Thyroid gland (tissue), 4 donors: ENCODE measurements around the gene PLEKHH2. TPM values are rescaled to one million over a fixed set of nuclear protein-coding genes. Genes with fewer than 3 reads are reported as not detected.

ENCODE experiments used
- DNase-seq, 2 donors: peaks; one replicate each; pipeline ENCODE4 v3.0.0-alpha.2; 2019
- H3K27ac ChIP-seq, 3 donors: fragments of 200-600 bp; sonication (generic); 1 replicate in 2 of 3; 2 replicates in 1 of 3; pipeline ENCODE4 v1.5.1; 2016 to 2019; ENCODE audit warnings: mild to moderate bottlenecking in 1 of 3, moderate library complexity in 1 of 3
- H3K27me3 ChIP-seq: fragments of 200-600 bp; sonication (generic); one replicate; pipeline ENCODE4 v1.5.1; 2019
- H3K36me3 ChIP-seq, 2 donors: fragments of 200-600 bp; sonication (generic); one replicate each; pipeline ENCODE4 v1.5.1; 2016 to 2019
- H3K4me1 ChIP-seq, 2 donors: fragments of 200-600 bp; sonication (generic); one replicate each; pipeline ENCODE4 v1.5.1; 2017 to 2019
- H3K4me3 ChIP-seq, 3 donors: fragments of 200-600 bp; sonication (generic); replicated peaks in 1 of 3; 1 replicate in 2 of 3; 2 replicates in 1 of 3; pipeline ENCODE4 v1.5.1; 2016; ENCODE audit warnings: mild to moderate bottlenecking in 1 of 3
- H3K9me3 ChIP-seq: fragments of 200-600 bp; sonication (generic); one replicate; pipeline ENCODE4 v1.5.1; 2017
- POLR2A ChIP-seq, 2 donors: fragments of 450-650 bp; IDR thresholded peaks; one replicate each; pipeline ENCODE4 v1.6.1; 2017; ENCODE audit warnings: antibody characterized with exemption in 2 of 2, mild to moderate bottlenecking in 2 of 2, moderate library complexity in 1 of 2
- WGBS, 2 donors: methylation state at CpG; one replicate each; pipeline ENCODE4 v1.1.5; 2017; 5-methylcytosine and 5-hydroxymethylcytosine counted together
- intact Hi-C: fragments of 100-400 bp; cut with DNase I; formaldehyde crosslinking; loops from one replicate; pipeline ENCODE4 v1.15.1; 2023
- total RNA-seq, 4 donors: library from RNA; depleted of rRNA; stranded (reverse); fragments of >200 nt; gene quantifications; one replicate each; pipeline ENCODE4 v1.2.3, GENCODE V29; 2016
- TF ChIP-seq, protein P1 (sequence below), 6 experiments: fragments of 200-600 bp in 3 of 6; fragments of 450-650 bp in 3 of 6; sonication (generic) in 3 of 6; IDR thresholded peaks; one replicate each; pipeline ENCODE4 v1.5.1; 2016 to 2019; ENCODE audit warnings: antibody characterized with exemption in 6 of 6, mild to moderate bottlenecking in 2 of 6, inconsistent platforms in 1 of 6, moderate library complexity in 1 of 6

Gene PLEKHH2
- total RNA-seq, 4 donors from 2014 or later, result 15.3 to 29.8 (median 22.4) TPM

- 77 to 81% methylated on average over 4 of the region's 4 CpGs for WGBS, 2 donors
- intact Hi-C loops, result no loop called here
- Histone ChIP-seq H3K27me3 (no peaks in the 10 kb centered on the region), H3K27ac (no peak overlapping the region), H3K4me1 (no peaks in the 10 kb centered on the region), H3K36me3 (peaks cover 4% of the 10 kb centered on the region in 2 donors), H3K4me3 (no peak overlapping the region), H3K9me3 (no peaks in the 10 kb centered on the region)
- no peak for DNase-seq
- TF ChIP-seq, protein P1, sequence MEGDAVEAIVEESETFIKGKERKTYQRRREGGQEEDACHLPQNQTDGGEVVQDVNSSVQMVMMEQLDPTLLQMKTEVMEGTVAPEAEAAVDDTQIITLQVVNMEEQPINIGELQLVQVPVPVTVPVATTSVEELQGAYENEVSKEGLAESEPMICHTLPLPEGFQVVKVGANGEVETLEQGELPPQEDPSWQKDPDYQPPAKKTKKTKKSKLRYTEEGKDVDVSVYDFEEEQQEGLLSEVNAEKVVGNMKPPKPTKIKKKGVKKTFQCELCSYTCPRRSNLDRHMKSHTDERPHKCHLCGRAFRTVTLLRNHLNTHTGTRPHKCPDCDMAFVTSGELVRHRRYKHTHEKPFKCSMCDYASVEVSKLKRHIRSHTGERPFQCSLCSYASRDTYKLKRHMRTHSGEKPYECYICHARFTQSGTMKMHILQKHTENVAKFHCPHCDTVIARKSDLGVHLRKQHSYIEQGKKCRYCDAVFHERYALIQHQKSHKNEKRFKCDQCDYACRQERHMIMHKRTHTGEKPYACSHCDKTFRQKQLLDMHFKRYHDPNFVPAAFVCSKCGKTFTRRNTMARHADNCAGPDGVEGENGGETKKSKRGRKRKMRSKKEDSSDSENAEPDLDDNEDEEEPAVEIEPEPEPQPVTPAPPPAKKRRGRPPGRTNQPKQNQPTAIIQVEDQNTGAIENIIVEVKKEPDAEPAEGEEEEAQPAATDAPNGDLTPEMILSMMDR (IDR thresholded peaks at IDR 0.05), result peak in 1 of 6 experiments; percentile 15
- TF ChIP-seq POLR2A (IDR thresholded peaks at IDR 0.05), result no peak
These were observed 161.2 kb downstream of the PLEKHH2 start for GRCh38 chr2:43798300-43798699.

GRCh38 chr2:43800894-43801293 lies 163.8 kb downstream of the PLEKHH2 start:
- Histone ChIP-seq H3K27me3 (no peaks in the 10 kb centered on the region), H3K4me1 (no peaks in the 10 kb centered on the region), H3K4me3 (no peak overlapping the region), H3K9me3 (no peaks in the 10 kb centered on the region), H3K27ac (no peak overlapping the region), H3K36me3 (peaks cover 0 to 8% of the 10 kb centered on the region in 2 donors)
- TF ChIP-seq, protein P1 (IDR thresholded peaks at IDR 0.05), result no peak
- no peak for TF ChIP-seq POLR2A (IDR thresholded peaks at IDR 0.05)
- intact Hi-C loops, result no loop called here
- no peak for DNase-seq

- H3K36me3 ChIP-seq, result peaks cover 0 to 14% of the 10 kb centered on the region in 2 donors
These were observed 165.1 kb downstream of the PLEKHH2 start for GRCh38 chr2:43802135-43802534.

DNA sequence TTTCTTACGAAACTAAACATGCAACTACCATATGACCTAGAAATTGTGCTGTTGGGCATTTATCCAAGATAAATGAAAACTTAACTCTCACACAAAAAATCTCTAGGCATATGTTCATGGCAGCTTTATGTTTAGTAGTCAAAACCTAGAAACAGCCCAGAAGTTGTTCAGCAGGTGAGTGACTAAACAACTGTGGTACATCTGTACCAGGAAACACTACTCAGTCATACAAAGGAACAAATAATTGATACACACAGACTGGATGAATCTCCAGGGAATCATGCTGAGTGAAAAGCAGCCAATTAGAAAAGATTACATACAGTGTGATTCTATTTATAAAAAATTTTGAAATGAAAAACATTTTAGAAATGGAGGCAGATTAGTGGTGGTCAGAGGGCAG lies 166.1 kb downstream of the PLEKHH2 start:
- no peak for DNase-seq
- H3K27ac ChIP-seq, result no peak overlapping the region
- intact Hi-C loops, result no loop called here
- no peaks in the 10 kb centered on the region for H3K9me3 ChIP-seq
- H3K27me3 ChIP-seq, result no peaks in the 10 kb centered on the region
- WGBS, 2 donors, result 89 to 92% methylated on average over 1 of the region's 1 CpG
- no peak overlapping the region for H3K4me3 ChIP-seq
- H3K4me1 ChIP-seq, result no peaks in the 10 kb centered on the region
- TF ChIP-seq, protein P1 (IDR thresholded peaks at IDR 0.05), result no peak
- TF ChIP-seq POLR2A (IDR thresholded peaks at IDR 0.05), result no peak
- peaks cover 0 to 16% of the 10 kb centered on the region in 2 donors for H3K36me3 ChIP-seq

More at GRCh38 chr2:43802135-43802534, 165.1 kb downstream of the PLEKHH2 start:
- Histone ChIP-seq H3K27me3 (no peaks in the 10 kb centered on the region), H3K4me1 (no peaks in the 10 kb centered on the region), H3K27ac (no peak overlapping the region), H3K4me3 (no peak overlapping the region), H3K9me3 (no peaks in the 10 kb centered on the region)
- DNase-seq, result no peak
- intact Hi-C loops, result no loop called here
- WGBS, 2 donors, result 91 to 92% methylated on average over 2 of the region's 2 CpGs
- TF ChIP-seq, protein P1 (IDR thresholded peaks at IDR 0.05), result no peak

GRCh38 chr2:43806719-43807031 lies 169.6 kb downstream of the PLEKHH2 start:
- intact Hi-C loops, result no loop called here
- Histone ChIP-seq H3K27me3 (no peaks in the 10 kb centered on the region), H3K4me1 (no peaks in the 10 kb centered on the region), H3K9me3 (no peaks in the 10 kb centered on the region), H3K27ac (no peak overlapping the region), H3K36me3 (peaks cover 7 to 36% of the 10 kb centered on the region in 2 donors), H3K4me3 (no peak overlapping the region)
- WGBS, 2 donors, result 91 to 94% methylated on average over 2 of the region's 2 CpGs
- TF ChIP-seq POLR2A (IDR thresholded peaks at IDR 0.05), result no peak
- TF ChIP-seq, protein P1 (IDR thresholded peaks at IDR 0.05), result no peak
- no peak for DNase-seq
